ENCODE results near the gene ASF1B.

- TF ChIP-seq EZH2 (IDR thresholded peaks at IDR 0.05; ENCODE audit: low read depth, unreplicated experiment) (no peak), CTCF (conservative IDR thresholded peaks at IDR 0.05; ENCODE audit: low read depth in 2 of 2) (no peak), CREB1 (CRISPR knock-in tag; IDR thresholded peaks at IDR 0.05; ENCODE audit: low read depth) (no peak), POLR2AphosphoS5 (IDR thresholded peaks at IDR 0.05; ENCODE audit: low read depth) (no peak), EZH2phosphoT487 (IDR thresholded peaks at IDR 0.05; ENCODE audit: unreplicated experiment) (no peak), ETS1 (IDR thresholded peaks at IDR 0.05) (no peak), REST (IDR thresholded peaks at IDR 0.05; ENCODE audit: unreplicated experiment) (no peak), ZNF114 (CRISPR knock-in tag; IDR thresholded peaks at IDR 0.05) (no peak), STAT1 (IDR thresholded peaks at IDR 0.05; ENCODE audit: unreplicated experiment) (no peak)
Observed at GRCh38 chr19:14156122-14156521, 19.7 kb upstream of the ASF1B start.

All from GM23338 (cell line).